Neuron (in vitro differentiated cells): ENCODE measurements around the gene SMYD4.
A peak's percentile ranks its signal among the peaks of the same experiment; 100 is the strongest.
"Not testable (repeated sequence)": the region's sequence is repeated elsewhere in the genome, so short reads cannot be mapped to it uniquely, and the experiment has no call there.

Source experiments
- H2AFZ ChIP-seq: one replicate; pipeline ENCODE4 v1.6.1; 2013; ENCODE audit warnings: low read depth, mild to moderate bottlenecking, inconsistent platforms, low read length, moderate library complexity
- H3K27me3 ChIP-seq: one replicate; pipeline ENCODE4 v1.6.1; 2013; ENCODE audit warnings: low read length; ENCODE audit not compliant: insufficient read depth
- H3K36me3 ChIP-seq: one replicate; pipeline ENCODE4 v1.6.1; 2013; ENCODE audit warnings: low read length; ENCODE audit not compliant: insufficient read depth
- H3K4me1 ChIP-seq: one replicate; pipeline ENCODE4 v1.6.1; 2013; ENCODE audit warnings: low read length; ENCODE audit not compliant: insufficient read depth
- H3K4me3 ChIP-seq: 2 replicates; pipeline ENCODE4 v1.5.1; 2013; ENCODE audit warnings: mild to moderate bottlenecking, low read length, moderate library complexity
- H3K9me3 ChIP-seq: one replicate; pipeline ENCODE4 v1.6.1; 2013; ENCODE audit warnings: low read length

Gene SMYD4

DNA sequence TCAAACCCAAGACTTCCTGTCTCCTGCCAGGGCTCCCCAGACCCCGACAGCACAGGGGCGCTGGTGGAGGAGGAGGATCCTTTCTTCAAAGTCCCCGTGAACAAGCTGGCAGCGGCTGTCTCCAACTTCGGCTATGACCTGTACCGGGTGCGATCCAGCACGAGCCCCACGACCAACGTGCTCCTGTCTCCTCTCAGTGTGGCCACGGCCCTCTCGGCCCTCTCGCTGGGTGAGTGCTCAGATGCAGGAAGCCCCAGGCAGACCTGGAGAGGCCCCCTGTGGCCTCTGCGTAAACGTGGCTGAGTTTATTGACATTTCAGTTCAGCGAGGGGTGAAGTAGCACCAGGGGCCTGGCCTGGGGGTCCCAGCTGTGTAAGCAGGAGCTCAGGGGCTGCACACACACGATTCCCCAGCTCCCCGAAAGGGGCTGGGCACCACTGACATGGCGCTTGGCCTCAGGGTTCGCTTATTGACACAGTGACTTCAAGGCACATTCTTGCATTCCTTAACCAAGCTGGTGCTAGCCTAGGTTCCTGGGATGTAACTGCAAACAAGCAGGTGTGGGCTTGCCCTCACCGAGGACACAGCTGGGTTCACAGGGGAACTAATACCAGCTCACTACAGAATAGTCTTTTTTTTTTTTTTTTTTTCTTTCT is 59.8 kb downstream of the SMYD4 start:
- H3K36me3 ChIP-seq, result peaks cover 3% of the 10 kb centered on the region
- no peaks in the 10 kb centered on the region for H3K27me3 ChIP-seq
- no peak overlapping the region for H3K4me3 ChIP-seq
- H2AFZ ChIP-seq, result no peak overlapping the region
- no peaks in the 10 kb centered on the region for H3K4me1 ChIP-seq
- H3K9me3 ChIP-seq, result no peaks in the 10 kb centered on the region

DNA sequence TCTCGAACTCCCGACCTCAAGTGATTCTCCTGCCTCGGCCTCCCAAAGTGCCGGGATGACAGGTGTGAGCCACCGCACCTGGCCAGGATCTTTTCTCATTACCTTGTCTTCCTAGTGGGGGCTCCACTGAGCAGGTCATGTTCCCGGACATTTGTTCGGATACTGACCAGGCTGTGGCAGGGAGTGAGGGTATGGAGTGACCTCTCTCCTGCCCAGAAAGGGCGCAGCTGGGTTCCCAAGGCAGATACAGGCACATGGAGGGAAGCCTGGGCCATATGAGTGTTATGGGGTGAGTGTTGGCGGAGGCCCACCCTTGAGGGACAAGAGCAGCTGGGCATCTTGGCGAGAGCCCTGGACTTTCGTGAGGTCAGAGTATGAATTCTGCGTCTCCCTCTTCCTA is 62.3 kb downstream of the SMYD4 start:
- no peaks in the 10 kb centered on the region for H3K27me3 ChIP-seq
- peaks cover 17% of the 10 kb centered on the region for H3K4me1 ChIP-seq
- no peaks in the 10 kb centered on the region for H3K36me3 ChIP-seq
- H3K4me3 ChIP-seq, result no peak overlapping the region
- H3K9me3 ChIP-seq, result no peaks in the 10 kb centered on the region
- no peak overlapping the region for H2AFZ ChIP-seq

- Histone ChIP-seq H3K4me3 (no peak overlapping the region), H2AFZ (no peak overlapping the region), H3K27me3 (no peaks in the 10 kb centered on the region), H3K9me3 (no peaks in the 10 kb centered on the region), H3K36me3 (no peaks in the 10 kb centered on the region), H3K4me1 (peaks cover 25% of the 10 kb centered on the region)
These were observed 63.1 kb downstream of the SMYD4 start for GRCh38 chr17:1766382-1767135.

DNA sequence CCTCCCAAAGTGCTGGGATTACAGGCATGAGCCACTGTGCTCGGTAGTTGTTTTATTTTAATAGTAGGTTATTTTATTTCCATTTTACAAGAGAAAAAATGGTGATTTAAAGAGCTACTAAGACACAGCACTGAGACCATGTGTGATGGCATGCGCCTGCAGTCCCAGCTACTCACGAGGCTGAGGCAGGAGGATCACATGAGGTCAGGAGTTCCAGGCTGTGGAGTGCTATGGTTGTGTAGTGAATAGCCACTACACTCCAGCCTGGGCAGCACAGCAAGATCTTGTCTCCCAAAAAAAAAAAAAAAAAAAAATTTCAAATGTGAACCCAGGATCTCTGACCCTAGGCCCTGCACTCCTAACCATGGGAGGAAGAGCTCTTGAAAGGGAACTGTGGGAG is 64.1 kb downstream of the SMYD4 start:
- Histone ChIP-seq H2AFZ (no peak overlapping the region), H3K9me3 (no peaks in the 10 kb centered on the region), H3K4me1 (peaks cover 25% of the 10 kb centered on the region), H3K4me3 (no peak overlapping the region), H3K27me3 (no peaks in the 10 kb centered on the region), H3K36me3 (no peaks in the 10 kb centered on the region)

DNA sequence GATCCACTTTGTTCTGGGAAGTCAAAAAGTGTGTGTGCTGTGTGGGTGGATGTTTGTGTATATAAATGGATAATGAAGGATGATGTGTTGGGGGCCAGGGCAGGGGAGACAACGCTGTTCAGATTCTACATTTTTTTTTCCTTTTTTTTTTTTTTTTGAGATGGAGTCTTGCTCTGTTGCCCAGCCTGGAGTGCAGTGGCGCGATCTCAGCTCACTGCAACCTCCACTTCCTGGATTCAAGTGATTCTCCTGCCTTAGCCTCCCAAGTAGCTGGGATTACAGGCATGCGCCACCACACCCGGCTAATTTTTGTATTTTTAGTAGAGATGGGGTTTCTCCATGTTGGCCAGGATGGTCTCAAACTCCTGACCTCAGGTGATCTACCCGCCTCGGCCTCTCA is 65.0 kb downstream of the SMYD4 start:
- not testable (repeated sequence) for H3K27me3 ChIP-seq, H3K36me3 ChIP-seq, H3K9me3 ChIP-seq, H2AFZ ChIP-seq, H3K4me3 ChIP-seq
- H3K4me1 ChIP-seq, result peaks cover 25% of the 10 kb centered on the region

- Histone ChIP-seq H2AFZ (no peak overlapping the region), H3K27me3 (no peaks in the 10 kb centered on the region), H3K9me3 (no peaks in the 10 kb centered on the region), H3K4me1 (peaks cover 25% of the 10 kb centered on the region), H3K4me3 (no peak overlapping the region), H3K36me3 (no peaks in the 10 kb centered on the region)
These were observed 65.4 kb downstream of the SMYD4 start for GRCh38 chr17:1764284-1764683.

- Histone ChIP-seq H3K27me3 (no peaks in the 10 kb centered on the region), H3K4me3 (peak overlapping the region; percentile 16), H3K36me3 (no peaks in the 10 kb centered on the region), H2AFZ (peak overlapping the region; percentile 91), H3K4me1 (peaks cover 25% of the 10 kb centered on the region), H3K9me3 (no peaks in the 10 kb centered on the region)
These were observed 66.5 kb downstream of the SMYD4 start for GRCh38 chr17:1762901-1763898.

DNA sequence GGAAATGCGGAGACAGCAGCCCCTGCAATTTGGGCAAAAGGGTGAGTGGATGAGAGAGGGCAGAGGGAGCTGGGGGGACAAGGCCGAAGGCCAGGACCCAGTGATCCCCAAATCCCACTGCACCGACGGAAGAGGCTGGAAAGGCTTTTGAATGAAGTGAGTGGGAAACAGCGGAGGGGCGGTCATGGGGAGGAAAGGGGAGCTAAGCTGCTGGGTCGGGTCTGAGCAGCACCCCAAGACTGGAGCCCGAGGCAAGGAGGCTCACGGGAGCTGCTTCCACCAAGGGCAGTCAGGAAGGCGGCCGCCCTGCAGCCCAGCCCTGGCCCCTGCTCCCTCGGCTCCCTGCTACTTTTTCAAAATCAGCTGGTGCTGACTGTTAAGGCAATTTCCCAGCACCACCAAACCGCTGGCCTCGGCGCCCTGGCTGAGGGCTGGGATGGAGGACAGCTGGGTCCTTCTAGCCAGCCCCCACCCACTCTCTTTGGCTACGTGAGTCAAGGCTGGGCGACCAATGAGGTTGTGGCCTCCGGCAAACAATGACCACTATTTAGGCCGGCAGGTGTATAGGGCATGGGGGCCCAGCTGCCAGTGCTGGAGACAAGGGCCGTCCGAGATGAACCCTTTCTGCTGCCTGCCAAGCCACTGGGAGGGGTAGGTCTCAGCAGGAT is 67.3 kb downstream of the SMYD4 start:
- no peaks in the 10 kb centered on the region for H3K27me3 ChIP-seq
- H3K4me1 ChIP-seq, result peaks cover 25% of the 10 kb centered on the region
- no peaks in the 10 kb centered on the region for H3K9me3 ChIP-seq
- H2AFZ ChIP-seq, result peak overlapping the region; percentile 91
- H3K36me3 ChIP-seq, result no peaks in the 10 kb centered on the region
- peak overlapping the region; percentile 16 for H3K4me3 ChIP-seq

DNA sequence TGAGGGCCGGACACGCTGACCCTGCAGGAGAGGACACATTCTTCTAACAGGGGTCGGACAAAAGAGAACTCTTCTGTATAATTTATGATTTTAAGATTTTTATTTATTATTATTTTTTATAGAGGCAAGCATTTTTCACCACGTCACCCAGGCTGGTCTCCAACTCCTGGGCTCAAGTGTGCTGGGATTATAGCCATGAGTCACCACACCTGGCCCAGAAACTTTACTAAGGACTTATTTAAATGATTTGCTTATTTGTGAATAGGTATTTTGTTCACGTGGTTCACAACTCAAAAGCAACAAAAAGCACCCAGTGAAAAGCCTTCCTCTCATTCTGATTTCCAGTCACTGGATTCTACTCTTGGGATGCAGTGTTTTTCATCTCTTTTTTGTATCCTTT is 70.2 kb downstream of the SMYD4 start:
- Histone ChIP-seq H3K36me3 (no peaks in the 10 kb centered on the region), H3K4me1 (peaks cover 28% of the 10 kb centered on the region), H3K4me3 (no peak overlapping the region), H2AFZ (no peak overlapping the region), H3K9me3 (no peaks in the 10 kb centered on the region), H3K27me3 (no peaks in the 10 kb centered on the region)

- Histone ChIP-seq H2AFZ (no peak overlapping the region), H3K4me3 (no peak overlapping the region), H3K36me3 (no peaks in the 10 kb centered on the region), H3K27me3 (no peaks in the 10 kb centered on the region), H3K9me3 (no peaks in the 10 kb centered on the region), H3K4me1 (peaks cover 24% of the 10 kb centered on the region)
These were observed 70.9 kb downstream of the SMYD4 start for GRCh38 chr17:1758807-1759206.

DNA sequence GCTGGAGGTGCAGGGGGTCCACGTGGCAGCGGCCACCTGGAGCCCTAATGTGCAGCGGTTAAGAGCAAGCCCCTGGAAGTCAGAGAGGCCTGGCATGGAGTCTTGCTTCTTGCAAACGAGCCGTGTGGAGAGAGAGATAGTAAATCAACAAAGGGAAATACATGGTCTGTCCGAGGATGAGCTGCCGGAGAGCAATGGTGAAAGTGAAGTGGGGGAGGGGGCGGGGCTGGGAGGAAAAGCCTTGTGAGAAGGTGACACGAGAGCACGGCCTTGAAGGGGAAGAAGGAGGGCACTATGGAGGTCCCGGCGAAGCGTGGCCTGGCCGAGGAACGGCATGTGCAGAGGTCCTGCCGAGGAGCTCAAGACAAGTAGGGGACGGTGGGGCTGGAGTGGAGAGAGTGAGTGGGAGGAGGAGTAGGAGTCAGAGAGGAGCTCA is 73.9 kb downstream of the SMYD4 start:
- no peak overlapping the region for H3K4me3 ChIP-seq
- H3K9me3 ChIP-seq, result no peaks in the 10 kb centered on the region
- no peaks in the 10 kb centered on the region for H3K27me3 ChIP-seq
- no peaks in the 10 kb centered on the region for H3K36me3 ChIP-seq
- H2AFZ ChIP-seq, result no peak overlapping the region
- peaks cover 3% of the 10 kb centered on the region for H3K4me1 ChIP-seq

DNA sequence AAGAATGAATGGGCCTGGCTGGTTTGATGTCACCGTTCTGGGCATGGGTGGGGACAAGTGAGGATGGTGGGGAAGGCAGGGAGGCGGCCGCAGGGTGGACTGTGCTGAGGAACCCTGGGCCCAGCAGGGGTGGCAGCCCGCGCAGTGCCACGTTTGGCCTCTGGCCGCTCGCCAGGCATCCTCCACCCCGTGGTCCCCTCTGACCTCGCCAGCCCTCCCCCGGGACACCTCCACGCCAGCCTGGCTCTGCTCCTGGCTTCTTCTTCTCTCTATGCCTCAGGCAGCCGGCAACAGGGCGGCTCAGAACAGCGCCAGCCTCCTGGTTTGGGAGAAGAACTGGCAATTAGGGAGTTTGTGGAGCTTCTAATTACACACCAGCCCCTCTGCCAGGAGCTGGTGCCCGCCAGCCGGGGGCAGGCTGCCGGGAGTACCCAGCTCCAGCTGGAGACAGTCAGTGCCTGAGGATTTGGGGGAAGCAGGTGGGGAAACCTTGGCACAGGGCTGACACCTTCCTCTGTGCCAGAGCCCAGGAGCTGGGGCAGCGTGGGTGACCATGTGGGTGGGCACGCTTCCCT is 74.4 kb downstream of the SMYD4 start:
- Histone ChIP-seq H3K4me1 (peaks cover 3% of the 10 kb centered on the region), H3K9me3 (no peaks in the 10 kb centered on the region), H3K36me3 (no peaks in the 10 kb centered on the region), H3K27me3 (peaks cover 2% of the 10 kb centered on the region), H2AFZ (no peak overlapping the region), H3K4me3 (no peak overlapping the region)
